DND-41 (cell line): ENCODE data around the gene RAD51B.

Experiments used
- ATAC-seq: fragments of 200-7000 bp; cut with Tn5 transposase; 3 replicates; pipeline ENCODE4 v1.9.1; 2021; ENCODE audit warnings: low read depth; ENCODE audit not compliant: insufficient read depth
- DNase-seq: peaks from one replicate; pipeline ENCODE4 v3.0.0-alpha.2; 2020
- H2AFZ ChIP-seq: 2 replicates; pipeline ENCODE4 v1.6.0; 2012; ENCODE audit warnings: low read depth, low read length
- H3K27ac ChIP-seq: 2 replicates; pipeline ENCODE4 v1.5.1; 2012; ENCODE audit warnings: low read length, inconsistent platforms
- H3K27me3 ChIP-seq: fragments of 200-600 bp; sonication (generic); 2 replicates; pipeline ENCODE4 v1.6.0; 2012; ENCODE audit warnings: low read length, mild to moderate bottlenecking, inconsistent platforms; ENCODE audit not compliant: insufficient read depth, poor library complexity
- H3K36me3 ChIP-seq: 2 replicates; pipeline ENCODE4 v1.5.1; 2012; ENCODE audit warnings: low read length, inconsistent platforms; ENCODE audit not compliant: insufficient read depth
- H3K4me1 ChIP-seq: 2 replicates; pipeline ENCODE4 v1.5.1; 2012; ENCODE audit warnings: mild to moderate bottlenecking, low read length; ENCODE audit not compliant: insufficient read depth
- H3K4me2 ChIP-seq: 2 replicates; pipeline ENCODE4 v1.6.0; 2012; ENCODE audit warnings: mild to moderate bottlenecking, moderate library complexity, low read length, inconsistent platforms; ENCODE audit not compliant: insufficient read depth
- H3K4me3 ChIP-seq, 2 experiments: fragments of 200-600 bp in 1 of 2; shearing (Covaris generic) in 1 of 2; 2 replicates each; pipeline ENCODE4 v1.5.1; 2012 to 2016; ENCODE audit warnings: inconsistent platforms in 2 of 2, low read length in 2 of 2, mild to moderate bottlenecking in 2 of 2, low read depth in 1 of 2, moderate library complexity in 1 of 2
- H3K79me2 ChIP-seq: 2 replicates; pipeline ENCODE4 v1.6.0; 2012; ENCODE audit warnings: low read length, inconsistent platforms; ENCODE audit not compliant: insufficient read depth
- H3K9ac ChIP-seq: 2 replicates; pipeline ENCODE4 v1.6.0; 2012; ENCODE audit warnings: low read depth, mild to moderate bottlenecking, inconsistent platforms, low read length, moderate library complexity
- H3K9me3 ChIP-seq: 2 replicates; pipeline ENCODE4 v1.5.1; 2012; ENCODE audit warnings: low read length, moderate library complexity, mild to moderate bottlenecking, inconsistent platforms; ENCODE audit not compliant: insufficient read depth, severe bottlenecking
- H4K20me1 ChIP-seq: 2 replicates; pipeline ENCODE4 v1.6.0; 2012; ENCODE audit warnings: low read length; ENCODE audit not compliant: insufficient read depth
- CTCF ChIP-seq: IDR thresholded peaks from 2 replicates; pipeline ENCODE4 v1.5.1; 2012; ENCODE audit warnings: borderline replicate concordance, low read length, moderate library complexity, mild to moderate bottlenecking; ENCODE audit not compliant: poor library complexity, severe bottlenecking; ENCODE audit errors: extremely low read depth
- EZH2 ChIP-seq: IDR thresholded peaks from 3 replicates; pipeline ENCODE4 v1.6.1; 2012; ENCODE audit warnings: borderline replicate concordance, low read depth, mild to moderate bottlenecking, moderate library complexity, low read length, inconsistent platforms; ENCODE audit not compliant: severe bottlenecking

RAD51B gene

DNA sequence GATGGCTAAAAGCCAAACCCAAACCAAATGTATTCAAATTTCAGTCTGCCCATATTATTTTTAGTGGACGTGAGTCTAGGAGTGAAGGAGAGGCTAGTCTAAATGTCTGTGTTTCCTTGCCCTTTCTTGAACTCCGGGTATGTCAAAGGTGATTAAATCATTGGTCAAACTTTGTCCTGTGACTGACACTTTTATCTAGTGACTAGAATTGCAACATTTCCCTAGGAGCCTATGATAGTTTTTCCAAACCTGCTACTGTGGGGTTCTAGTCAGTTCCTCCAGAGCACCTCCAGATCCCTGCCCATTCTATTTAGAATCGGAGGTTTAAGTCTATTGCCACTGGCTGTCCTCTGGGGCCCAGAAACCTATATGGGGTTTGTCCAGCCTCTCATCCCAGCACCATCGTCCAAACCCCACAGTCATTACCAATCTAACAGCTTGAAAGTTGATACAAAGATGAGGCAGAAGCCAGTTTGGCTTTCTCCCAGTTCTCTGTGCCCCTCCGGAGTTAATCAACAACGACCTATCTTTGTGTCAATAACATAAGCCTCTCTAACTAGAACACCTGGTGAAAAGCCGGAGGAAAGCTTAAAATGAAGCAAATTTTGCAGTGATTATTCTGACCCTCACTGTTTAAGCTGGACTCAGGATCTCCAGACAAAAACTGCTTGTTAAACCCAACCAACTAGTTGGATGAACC, 666.6 kb downstream of the RAD51B start:
- no peaks in the 10 kb centered on the region for H3K27me3 ChIP-seq
- TF ChIP-seq EZH2 (no peak), CTCF (no peak)
- H3K4me2 ChIP-seq, result no peak overlapping the region
- H3K9me3 ChIP-seq, result no peaks in the 10 kb centered on the region
- H4K20me1 ChIP-seq, result no peaks in the 10 kb centered on the region
- no peaks in the 10 kb centered on the region for H3K36me3 ChIP-seq
- no peak overlapping the region for H3K27ac ChIP-seq
- DNase-seq (no peak), ATAC-seq (no peak)
- peaks cover 21% of the 10 kb centered on the region for H3K4me1 ChIP-seq
- no peak overlapping the region for H2AFZ ChIP-seq
- no peaks in the 10 kb centered on the region for H3K79me2 ChIP-seq
- no peak overlapping the region for H3K4me3 ChIP-seq
- H3K9ac ChIP-seq, result no peak overlapping the region

DNA sequence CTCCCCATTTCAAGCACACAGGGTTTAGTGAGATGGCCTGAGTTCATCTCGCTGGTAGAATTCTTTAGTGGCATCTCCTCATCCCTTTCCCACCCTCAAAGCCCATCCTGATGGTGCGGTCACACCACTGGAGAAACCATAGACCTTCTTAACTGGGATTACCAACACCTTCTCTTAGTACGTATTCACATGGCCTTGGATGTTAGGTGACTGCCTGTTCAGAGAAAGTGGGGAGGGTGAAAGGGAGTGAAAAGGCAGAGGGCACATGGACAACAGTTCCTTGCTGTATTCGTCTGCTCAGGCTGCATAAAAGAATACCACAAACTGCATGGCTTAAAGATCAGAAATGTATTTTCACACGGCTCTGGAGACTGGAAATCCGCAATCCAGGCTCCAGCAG, 667.2 kb downstream of the RAD51B start:
- Histone ChIP-seq H3K79me2 (no peaks in the 10 kb centered on the region), H3K4me1 (peaks cover 21% of the 10 kb centered on the region), H4K20me1 (no peaks in the 10 kb centered on the region), H3K36me3 (no peaks in the 10 kb centered on the region), H3K27me3 (no peaks in the 10 kb centered on the region), H3K4me3 (no peak overlapping the region), H3K27ac (no peak overlapping the region), H3K9ac (no peak overlapping the region), H3K4me2 (no peak overlapping the region), H2AFZ (no peak overlapping the region), H3K9me3 (no peaks in the 10 kb centered on the region)
- TF ChIP-seq EZH2 (no peak), CTCF (no peak)
- DNase-seq, result no peak
- no peak for ATAC-seq

DNA sequence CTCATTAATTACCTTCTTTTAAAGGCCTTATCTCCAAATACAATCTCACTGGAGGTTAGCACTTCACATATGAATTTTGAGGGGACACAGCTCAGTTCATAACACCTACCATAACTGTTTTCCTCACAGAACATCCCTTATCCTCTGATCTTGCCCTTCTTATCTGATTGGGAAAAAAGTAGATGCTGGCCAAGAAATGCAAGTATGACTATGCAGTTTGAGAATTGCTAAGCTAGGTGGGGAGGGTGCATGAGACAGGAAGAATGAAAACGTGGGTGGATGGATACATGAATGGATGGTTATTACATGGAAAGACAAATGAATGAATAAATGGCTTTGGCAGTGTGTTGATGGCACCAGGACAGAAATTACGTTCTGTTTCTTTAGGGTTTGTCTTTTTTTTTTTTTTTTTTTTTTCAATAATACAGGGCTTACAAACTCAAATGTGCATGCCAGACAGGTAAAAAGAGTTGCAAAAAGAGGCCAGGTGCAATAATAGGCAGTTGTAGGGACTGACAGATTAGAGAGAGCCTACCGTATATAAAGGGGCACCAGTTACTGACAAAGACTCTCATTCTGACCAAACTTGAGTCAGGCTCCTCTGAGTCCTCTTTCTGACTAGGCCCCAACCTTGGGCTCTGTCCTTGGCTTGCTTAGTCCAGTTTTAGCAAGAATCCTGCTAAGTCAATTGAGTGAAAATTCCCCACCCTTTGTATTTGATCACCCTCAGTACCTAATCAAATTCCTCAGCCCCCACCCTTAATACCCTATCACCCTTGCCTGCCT, 668.4 kb downstream of the RAD51B start:
- DNase-seq (no peak), ATAC-seq (no peak)
- Histone ChIP-seq H3K4me2 (no peak overlapping the region), H4K20me1 (no peaks in the 10 kb centered on the region), H2AFZ (no peak overlapping the region), H3K4me3 (no peak overlapping the region), H3K79me2 (no peaks in the 10 kb centered on the region), H3K9ac (no peak overlapping the region), H3K4me1 (peaks cover 21% of the 10 kb centered on the region), H3K27ac (no peak overlapping the region), H3K36me3 (no peaks in the 10 kb centered on the region), H3K9me3 (no peaks in the 10 kb centered on the region), H3K27me3 (no peaks in the 10 kb centered on the region)
- TF ChIP-seq CTCF, result no peak
- TF ChIP-seq EZH2, result no peak
